Colonic mucosa (tissue), 4 donors: ENCODE results near the gene KDSR. TPM values are rescaled to one million over a fixed set of nuclear protein-coding genes. Genes with fewer than 3 reads are reported as not detected.
"Not testable (repeated sequence)": the region's sequence is repeated elsewhere in the genome, so short reads cannot be mapped to it uniquely, and the experiment has no call there.

Experiments
- DNase-seq: peaks from one replicate; pipeline ENCODE4 v3.0.0-alpha.2; 2020
- H3K27ac ChIP-seq: fragments of 200-600 bp; one replicate; pipeline ENCODE4 v1.8.0; 2021
- H3K27me3 ChIP-seq: fragments of 200-600 bp; one replicate; pipeline ENCODE4 v1.8.0; 2021
- H3K36me3 ChIP-seq: fragments of 200-600 bp; one replicate; pipeline ENCODE4 v1.8.0; 2021
- H3K4me1 ChIP-seq: fragments of 200-600 bp; one replicate; pipeline ENCODE4 v1.8.0; 2021; ENCODE audit warnings: mild to moderate bottlenecking
- H3K4me3 ChIP-seq: fragments of 200-600 bp; one replicate; pipeline ENCODE4 v1.8.0; 2021
- H3K9ac ChIP-seq, 2 donors: one replicate each; pipeline ENCODE4 v1.7.0; 2013; ENCODE audit warnings: control low read depth in 2 of 2, low read depth in 2 of 2, low read length in 2 of 2
- H3K9me3 ChIP-seq: fragments of 200-600 bp; one replicate; pipeline ENCODE4 v1.8.0; 2021
- intact Hi-C: fragments of 100-400 bp; cut with DNase I; formaldehyde crosslinking; loops from one replicate; pipeline ENCODE4 v1.14.1; 2022
- total RNA-seq, 2 donors: library from RNA; stranded (reverse); fragmentation: NEBNext Ultra II Directional in 1 of 2; extraction: Animal tissue kit (Norgen Biotek cat#: 25700) in 1 of 2; gene quantifications; one replicate each; pipeline ENCODE4 v1.2.1, GENCODE V29; 2021
- TF ChIP-seq, protein P1 (sequence below): fragments of 200-600 bp; IDR thresholded peaks from one replicate; pipeline ENCODE4 v1.8.0; 2022; ENCODE audit warnings: antibody characterized with exemption, mild to moderate bottlenecking
- donor health status: healthy.
- donor health status: DM: no; HTN: no; CAD: no.
- donor health status: DM: no; HTN: no; CAD: no.

The KDSR gene
- total RNA-seq, 2 donors from 2014 or later: 32.8 to 55.3 TPM

DNA sequence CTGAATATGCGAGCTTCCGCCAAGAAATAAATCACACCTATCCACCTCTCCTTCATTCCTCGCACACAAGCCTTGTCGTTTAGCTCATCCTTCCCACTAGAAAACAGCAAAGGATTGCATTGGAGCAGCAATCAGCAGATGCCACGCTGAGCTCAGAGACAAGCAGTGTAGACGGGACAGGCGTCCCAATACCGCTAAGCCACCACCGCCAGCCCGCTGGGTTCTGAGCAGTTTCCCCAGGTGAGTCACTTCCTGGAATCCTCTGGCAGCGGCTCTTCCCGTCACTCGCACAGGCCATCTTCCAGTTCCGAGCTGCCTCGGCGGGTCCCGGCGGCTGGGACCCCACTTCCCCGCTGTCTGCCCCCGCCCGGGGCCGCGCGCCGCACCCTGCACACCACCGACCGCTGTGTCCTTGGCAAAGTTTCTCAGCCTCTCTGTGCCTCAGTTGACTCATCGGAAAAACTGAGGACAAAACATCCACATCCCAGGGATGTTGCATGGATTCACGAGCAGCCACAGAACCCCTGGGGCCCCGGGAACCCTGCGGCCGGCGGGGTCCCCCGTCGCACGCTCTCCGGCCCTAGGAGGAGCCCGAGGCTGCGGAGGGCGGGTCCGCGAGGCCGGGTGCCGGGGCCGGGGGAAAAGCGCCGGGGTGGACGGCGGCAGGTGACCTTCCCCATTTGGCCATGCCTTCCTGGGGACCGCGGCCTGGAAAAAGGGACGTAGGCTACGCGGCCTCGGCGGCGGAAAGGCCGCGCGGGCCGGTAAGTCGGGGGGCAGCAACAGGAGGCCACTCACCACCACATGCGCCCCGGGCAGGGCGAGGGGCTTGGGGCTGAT lies 573 bp downstream of the KDSR start:
- Histone ChIP-seq H3K27me3 (no peaks in the 10 kb centered on the region), H3K27ac (peak overlapping the region; percentile 99), H3K9ac (peak overlapping the region; percentile 76 to 93), H3K36me3 (no peaks in the 10 kb centered on the region), H3K4me1 (no peaks in the 10 kb centered on the region), H3K9me3 (no peaks in the 10 kb centered on the region), H3K4me3 (peak overlapping the region; percentile 53)
- DNase-seq: peak; percentile 77
- TF ChIP-seq, protein P1, sequence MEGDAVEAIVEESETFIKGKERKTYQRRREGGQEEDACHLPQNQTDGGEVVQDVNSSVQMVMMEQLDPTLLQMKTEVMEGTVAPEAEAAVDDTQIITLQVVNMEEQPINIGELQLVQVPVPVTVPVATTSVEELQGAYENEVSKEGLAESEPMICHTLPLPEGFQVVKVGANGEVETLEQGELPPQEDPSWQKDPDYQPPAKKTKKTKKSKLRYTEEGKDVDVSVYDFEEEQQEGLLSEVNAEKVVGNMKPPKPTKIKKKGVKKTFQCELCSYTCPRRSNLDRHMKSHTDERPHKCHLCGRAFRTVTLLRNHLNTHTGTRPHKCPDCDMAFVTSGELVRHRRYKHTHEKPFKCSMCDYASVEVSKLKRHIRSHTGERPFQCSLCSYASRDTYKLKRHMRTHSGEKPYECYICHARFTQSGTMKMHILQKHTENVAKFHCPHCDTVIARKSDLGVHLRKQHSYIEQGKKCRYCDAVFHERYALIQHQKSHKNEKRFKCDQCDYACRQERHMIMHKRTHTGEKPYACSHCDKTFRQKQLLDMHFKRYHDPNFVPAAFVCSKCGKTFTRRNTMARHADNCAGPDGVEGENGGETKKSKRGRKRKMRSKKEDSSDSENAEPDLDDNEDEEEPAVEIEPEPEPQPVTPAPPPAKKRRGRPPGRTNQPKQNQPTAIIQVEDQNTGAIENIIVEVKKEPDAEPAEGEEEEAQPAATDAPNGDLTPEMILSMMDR: no peak
- intact Hi-C loops: no loop called here

DNA sequence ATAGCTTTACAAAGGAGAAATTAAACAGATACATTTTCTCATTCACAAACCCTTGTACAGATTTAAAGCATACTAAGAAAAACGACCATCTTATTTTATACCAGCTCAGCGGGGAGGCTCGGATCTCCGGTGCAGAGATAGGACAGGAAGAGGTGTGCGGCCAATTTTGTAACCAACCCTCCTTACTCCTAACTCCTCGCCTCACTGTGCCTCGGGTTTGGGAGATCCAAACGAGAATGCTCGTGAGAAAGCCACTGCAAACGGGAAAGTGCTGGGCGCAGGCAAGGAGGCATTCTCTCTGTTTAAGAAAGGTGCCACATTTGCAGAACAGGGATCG lies 1.2 kb downstream of the KDSR start:
- DNase-seq: no peak
- intact Hi-C loops: no loop called here
- peak overlapping the region; percentile 53 for H3K4me3 ChIP-seq

DNA sequence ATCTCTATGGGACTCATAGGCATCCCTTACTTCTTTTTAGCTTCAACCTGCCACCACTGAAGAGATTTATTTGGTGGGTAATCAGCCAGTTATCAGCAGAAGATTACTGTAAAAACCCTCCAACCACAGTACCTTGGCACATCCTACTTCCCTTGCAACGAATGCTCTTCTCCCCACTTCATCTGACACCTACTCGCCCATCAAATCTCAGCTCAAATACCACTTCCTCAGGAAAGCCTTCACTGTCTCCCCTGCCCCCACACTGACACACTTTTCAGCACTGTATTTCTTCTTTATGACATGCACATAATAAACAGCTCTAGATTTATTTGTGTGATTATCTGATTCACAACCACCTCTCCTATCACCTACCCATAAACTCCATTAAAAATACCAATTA lies 3.1 kb downstream of the KDSR start:
- intact Hi-C loops: no loop called here

More for the DNA sequence above, 1.2 kb downstream of the KDSR start:
- Histone ChIP-seq H3K27ac (peak overlapping the region; percentile 99), H3K4me1 (no peaks in the 10 kb centered on the region), H3K9me3 (no peaks in the 10 kb centered on the region), H3K27me3 (no peaks in the 10 kb centered on the region), H3K9ac (peak overlapping the region; percentile 76 to 93), H3K36me3 (no peaks in the 10 kb centered on the region)
- TF ChIP-seq, protein P1: no peak

DNA sequence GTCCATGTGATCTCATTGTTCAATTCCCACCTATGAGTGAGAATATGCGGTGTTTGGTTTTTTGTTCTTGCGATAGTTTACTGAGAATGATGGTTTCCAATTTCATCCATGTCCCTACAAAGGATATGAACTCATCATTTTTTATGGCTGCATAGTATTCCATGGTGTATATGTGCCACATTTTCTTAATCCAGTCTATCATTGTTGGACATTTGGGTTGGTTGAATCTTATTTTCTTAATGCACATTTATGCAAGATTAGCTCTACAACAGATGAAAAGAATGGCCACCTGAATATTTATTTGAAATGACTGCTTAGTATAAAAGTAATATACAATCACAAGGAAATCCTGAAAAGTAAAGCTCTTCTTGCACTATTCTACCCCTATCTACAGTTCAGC lies 3.6 kb downstream of the KDSR start:
- H3K4me1 ChIP-seq, DNase-seq, H3K9ac ChIP-seq, H3K27me3 ChIP-seq, H3K9me3 ChIP-seq, H3K36me3 ChIP-seq, H3K27ac ChIP-seq, H3K4me3 ChIP-seq, intact Hi-C loops: not testable (repeated sequence)

More for the DNA sequence above, 3.1 kb downstream of the KDSR start:
- H3K9ac ChIP-seq: no peak overlapping the region
- DNase-seq: no peak
- TF ChIP-seq, protein P1: no peak
- H3K4me1 ChIP-seq: no peaks in the 10 kb centered on the region
- no peaks in the 10 kb centered on the region for H3K9me3 ChIP-seq
- H3K4me3 ChIP-seq: no peak overlapping the region
- H3K27me3 ChIP-seq: no peaks in the 10 kb centered on the region
- no peak overlapping the region for H3K27ac ChIP-seq
- peaks cover 9% of the 10 kb centered on the region for H3K36me3 ChIP-seq

DNA sequence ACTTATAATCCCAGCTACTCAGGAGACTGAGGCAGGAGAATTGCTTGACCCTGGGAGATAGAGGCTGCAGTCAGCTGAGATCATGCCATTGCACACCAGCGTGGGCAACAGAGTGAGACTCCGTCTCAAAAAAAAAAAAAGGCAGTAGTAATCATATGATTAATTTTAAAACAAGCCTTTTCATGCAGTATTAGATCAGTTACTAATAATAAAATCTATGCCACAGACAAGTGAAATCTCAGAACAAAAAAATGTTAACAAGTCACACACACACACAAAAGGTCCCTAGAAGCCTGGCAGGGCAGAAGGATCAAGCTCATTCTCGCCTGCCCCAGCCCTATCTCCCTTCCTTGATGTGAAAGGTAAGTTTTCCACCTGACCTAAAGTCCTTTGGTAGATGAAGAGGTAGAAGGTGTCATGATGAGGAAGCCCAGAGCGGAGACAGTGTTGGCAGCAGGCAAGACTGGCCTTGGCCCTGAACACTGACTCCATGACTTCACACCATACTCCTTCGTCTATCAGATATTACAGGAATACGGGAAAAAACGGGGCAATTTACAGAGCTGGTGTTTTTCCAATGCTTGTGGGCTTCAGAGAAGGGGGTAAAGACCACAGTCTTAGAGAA lies 10.6 kb downstream of the KDSR start:
- Histone ChIP-seq H3K36me3 (peaks cover 15% of the 10 kb centered on the region), H3K27me3 (no peaks in the 10 kb centered on the region), H3K9ac (no peak overlapping the region), H3K4me1 (no peaks in the 10 kb centered on the region), H3K27ac (no peak overlapping the region), H3K4me3 (no peak overlapping the region), H3K9me3 (no peaks in the 10 kb centered on the region)
- no peak for DNase-seq
- intact Hi-C loops: no loop called here
- TF ChIP-seq, protein P1: no peak

DNA sequence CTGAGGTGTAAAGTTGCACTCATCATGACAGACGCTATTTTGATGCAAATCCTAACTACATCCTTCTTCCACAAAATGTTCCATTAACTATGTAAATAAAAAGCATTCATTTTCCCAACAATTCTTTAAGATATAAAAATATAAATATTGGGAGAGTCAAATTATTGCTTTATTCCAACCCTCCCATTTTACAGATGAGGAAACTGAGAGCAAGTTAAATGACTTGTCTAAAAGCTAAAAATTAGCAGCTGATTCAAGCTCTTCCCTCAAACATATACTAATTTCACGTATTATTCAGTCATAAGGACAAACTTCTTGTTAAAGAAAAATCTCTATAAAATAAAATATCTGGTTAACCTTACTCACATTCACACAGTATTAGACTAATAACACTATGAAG lies 16.8 kb downstream of the KDSR start:
- Histone ChIP-seq H3K36me3 (peaks cover 6% of the 10 kb centered on the region), H3K4me3 (no peak overlapping the region), H3K27ac (no peak overlapping the region), H3K9ac (no peak overlapping the region), H3K4me1 (no peaks in the 10 kb centered on the region), H3K27me3 (no peaks in the 10 kb centered on the region), H3K9me3 (no peaks in the 10 kb centered on the region)
- no peak for DNase-seq
- TF ChIP-seq, protein P1: no peak
- intact Hi-C loops: loop anchor here (5.0 kb wide), 1 partner anchor 42 kb away; no protein-coding TSS in a partner anchor
